Heart left ventricle (tissue), 13 donors: Measurements from ENCODE around the gene BRMS1.

Experiments
- POLR2A ChIP-seq, 2 donors: fragments of 450-650 bp; IDR thresholded peaks; one replicate each; pipeline ENCODE4 v1.6.1; 2017; ENCODE audit warnings: antibody characterized with exemption in 2 of 2, mild to moderate bottlenecking in 2 of 2, moderate library complexity in 2 of 2
- TF ChIP-seq, protein P1 (sequence below), 12 donors: fragments of 200-600 bp; sonication (generic) in 4 of 12; IDR thresholded peaks; one replicate each; pipeline versions ENCODE4 v1.5.0 to v1.8.0; 2018 to 2022; ENCODE audit warnings: antibody characterized with exemption in 12 of 12, mild to moderate bottlenecking in 5 of 12
- donor health status: ischemic (EF 13 %, LVEDD 7.1; RV severe dilation, severe dysfunction).
- donor health status: DM: no; HTN: yes; CAD: no.
- donor health status: DM: no; HTN: no; CAD: no.
- donor health status: ischemic (EF 25% LVEDD 6.9; RV normal size, moderate dysfunction).
- donor health status: ischemic (EF 25% LVEDD 5.7; RV mildly dilated, moderate dysfunction).
- donor health status: ischemic (EF 35%, LVEDD 5.7; RV mildly dilated, moderate dysfunction).
- donor health status: nonischemic (EF 11% LVEDD 7.7; RV severe dilation, severe dysfunction).
- donor health status: DM: yes; HTN: yes; CAD: no.
- donor health status: PGD.
- donor health status: ischemic (EF 29% LVEDD 5.4; RV normal size, mild dysfunction).
- donor health status: nonischemic (EF 23%, LVEDD 6.1; RV moderate dilation, normal function).

- TF ChIP-seq, protein P1, sequence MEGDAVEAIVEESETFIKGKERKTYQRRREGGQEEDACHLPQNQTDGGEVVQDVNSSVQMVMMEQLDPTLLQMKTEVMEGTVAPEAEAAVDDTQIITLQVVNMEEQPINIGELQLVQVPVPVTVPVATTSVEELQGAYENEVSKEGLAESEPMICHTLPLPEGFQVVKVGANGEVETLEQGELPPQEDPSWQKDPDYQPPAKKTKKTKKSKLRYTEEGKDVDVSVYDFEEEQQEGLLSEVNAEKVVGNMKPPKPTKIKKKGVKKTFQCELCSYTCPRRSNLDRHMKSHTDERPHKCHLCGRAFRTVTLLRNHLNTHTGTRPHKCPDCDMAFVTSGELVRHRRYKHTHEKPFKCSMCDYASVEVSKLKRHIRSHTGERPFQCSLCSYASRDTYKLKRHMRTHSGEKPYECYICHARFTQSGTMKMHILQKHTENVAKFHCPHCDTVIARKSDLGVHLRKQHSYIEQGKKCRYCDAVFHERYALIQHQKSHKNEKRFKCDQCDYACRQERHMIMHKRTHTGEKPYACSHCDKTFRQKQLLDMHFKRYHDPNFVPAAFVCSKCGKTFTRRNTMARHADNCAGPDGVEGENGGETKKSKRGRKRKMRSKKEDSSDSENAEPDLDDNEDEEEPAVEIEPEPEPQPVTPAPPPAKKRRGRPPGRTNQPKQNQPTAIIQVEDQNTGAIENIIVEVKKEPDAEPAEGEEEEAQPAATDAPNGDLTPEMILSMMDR (IDR thresholded peaks at IDR 0.05), result no peak
- TF ChIP-seq POLR2A (IDR thresholded peaks at IDR 0.05), result peak in 1 of 2 donors; percentile 2
These were observed 16.9 kb downstream of the BRMS1 start for GRCh38 chr11:66328031-66328301.
